Middle frontal gyrus (tissue), 1 donor: ENCODE measurements around the gene PPP1R14C.
"Not testable (repeated sequence)": the region's sequence is repeated elsewhere in the genome, so short reads cannot be mapped to it uniquely, and the experiment has no call there.

ENCODE experiments used
- DNase-seq: peaks from one replicate; pipeline ENCODE4 v3.0.0-alpha.2; 2015; ENCODE audit warnings: low spot score; ENCODE audit errors: extremely low spot score

Gene PPP1R14C

GRCh38 chr6:150142670-150143515, at the start of gene PPP1R14C:
PPP1R14C (plus strand) TSS chr6:150143044; CDS start chr6:150143193, 149 bp downstream.
- DNase-seq = no peak

GRCh38 chr6:150093397-150093796, 49.4 kb upstream of the PPP1R14C start:
- no peak for DNase-seq

- no peak for DNase-seq
These were observed 44.7 kb upstream of the PPP1R14C start for GRCh38 chr6:150098155-150098554.

GRCh38 chr6:150099546-150099945, 43.3 kb upstream of the PPP1R14C start:
- no peak for DNase-seq

GRCh38 chr6:150099953-150100352, 42.9 kb upstream of the PPP1R14C start:
- DNase-seq = no peak

GRCh38 chr6:150100745-150101144, 42.1 kb upstream of the PPP1R14C start:
- DNase-seq = no peak

- no peak for DNase-seq
These were observed 40.0 kb upstream of the PPP1R14C start for GRCh38 chr6:150102750-150103270.

GRCh38 chr6:150112233-150112632, 30.6 kb upstream of the PPP1R14C start:
- no peak for DNase-seq

GRCh38 chr6:150115769-150116168, 27.1 kb upstream of the PPP1R14C start:
- DNase-seq = no peak

GRCh38 chr6:150116200-150116800, 26.5 kb upstream of the PPP1R14C start:
- no peak for DNase-seq

GRCh38 chr6:150118203-150118602, 24.6 kb upstream of the PPP1R14C start:
- DNase-seq = no peak

- no peak for DNase-seq
These were observed 24.2 kb upstream of the PPP1R14C start for GRCh38 chr6:150118627-150119026.

GRCh38 chr6:150119173-150119572, 23.7 kb upstream of the PPP1R14C start:
- DNase-seq = no peak

- no peak for DNase-seq
These were observed 19.2 kb upstream of the PPP1R14C start for GRCh38 chr6:150123645-150124044.

GRCh38 chr6:150124235-150124634, 18.6 kb upstream of the PPP1R14C start:
- no peak for DNase-seq

GRCh38 chr6:150126641-150127291, 16.1 kb upstream of the PPP1R14C start:
- DNase-seq = no peak

GRCh38 chr6:150128425-150128824, 14.4 kb upstream of the PPP1R14C start:
- no peak for DNase-seq

- no peak for DNase-seq
These were observed 13.0 kb upstream of the PPP1R14C start for GRCh38 chr6:150129616-150130505.

- DNase-seq = no peak
These were observed 9.2 kb upstream of the PPP1R14C start for GRCh38 chr6:150133686-150134085.

- no peak for DNase-seq
These were observed 8.4 kb upstream of the PPP1R14C start for GRCh38 chr6:150134280-150134920.

- not testable (repeated sequence) for DNase-seq
These were observed 5.1 kb upstream of the PPP1R14C start for GRCh38 chr6:150137711-150138110.
